GM12865 (cell line): Measurements from ENCODE around the gene TRAPPC11.

Experiments used
- DNase-seq: peaks from one replicate; pipeline ENCODE4 v3.0.0; 2010; ENCODE audit warnings: low read depth
- H3K4me3 ChIP-seq: 2 replicates; pipeline ENCODE4 v1.5.1; 2011; ENCODE audit warnings: mild to moderate bottlenecking, low read depth, low read length, control low read depth
- TF ChIP-seq, protein P1 (sequence below): IDR thresholded peaks from 2 replicates; pipeline ENCODE4 v1.5.1; 2011; ENCODE audit warnings: low read length, control low read depth, low read depth, inconsistent platforms; ENCODE audit not compliant: insufficient read depth; ENCODE audit errors: missing control alignments

Gene TRAPPC11

DNA sequence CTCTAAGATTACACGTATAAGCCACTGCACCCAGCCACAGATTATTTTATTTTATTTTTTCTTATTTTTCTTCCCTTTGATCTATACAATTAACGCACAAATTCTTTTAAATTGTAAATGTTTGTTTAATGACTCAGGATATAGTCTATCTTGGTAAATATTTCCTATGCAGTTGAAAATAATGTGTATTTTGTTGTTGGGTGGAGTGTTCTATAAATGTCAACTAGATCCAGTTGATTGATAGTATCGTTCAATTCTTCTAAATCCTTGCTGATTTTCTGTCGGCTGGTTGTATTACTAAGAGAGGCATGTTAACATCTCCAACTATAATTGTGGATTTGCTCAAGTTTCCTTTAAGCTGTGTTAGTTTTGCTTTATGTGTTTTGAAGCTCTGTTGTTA, 92.0 kb downstream of the TRAPPC11 start:
- no peak for DNase-seq
- TF ChIP-seq, protein P1, sequence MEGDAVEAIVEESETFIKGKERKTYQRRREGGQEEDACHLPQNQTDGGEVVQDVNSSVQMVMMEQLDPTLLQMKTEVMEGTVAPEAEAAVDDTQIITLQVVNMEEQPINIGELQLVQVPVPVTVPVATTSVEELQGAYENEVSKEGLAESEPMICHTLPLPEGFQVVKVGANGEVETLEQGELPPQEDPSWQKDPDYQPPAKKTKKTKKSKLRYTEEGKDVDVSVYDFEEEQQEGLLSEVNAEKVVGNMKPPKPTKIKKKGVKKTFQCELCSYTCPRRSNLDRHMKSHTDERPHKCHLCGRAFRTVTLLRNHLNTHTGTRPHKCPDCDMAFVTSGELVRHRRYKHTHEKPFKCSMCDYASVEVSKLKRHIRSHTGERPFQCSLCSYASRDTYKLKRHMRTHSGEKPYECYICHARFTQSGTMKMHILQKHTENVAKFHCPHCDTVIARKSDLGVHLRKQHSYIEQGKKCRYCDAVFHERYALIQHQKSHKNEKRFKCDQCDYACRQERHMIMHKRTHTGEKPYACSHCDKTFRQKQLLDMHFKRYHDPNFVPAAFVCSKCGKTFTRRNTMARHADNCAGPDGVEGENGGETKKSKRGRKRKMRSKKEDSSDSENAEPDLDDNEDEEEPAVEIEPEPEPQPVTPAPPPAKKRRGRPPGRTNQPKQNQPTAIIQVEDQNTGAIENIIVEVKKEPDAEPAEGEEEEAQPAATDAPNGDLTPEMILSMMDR, result no peak
- no peak overlapping the region for H3K4me3 ChIP-seq

DNA sequence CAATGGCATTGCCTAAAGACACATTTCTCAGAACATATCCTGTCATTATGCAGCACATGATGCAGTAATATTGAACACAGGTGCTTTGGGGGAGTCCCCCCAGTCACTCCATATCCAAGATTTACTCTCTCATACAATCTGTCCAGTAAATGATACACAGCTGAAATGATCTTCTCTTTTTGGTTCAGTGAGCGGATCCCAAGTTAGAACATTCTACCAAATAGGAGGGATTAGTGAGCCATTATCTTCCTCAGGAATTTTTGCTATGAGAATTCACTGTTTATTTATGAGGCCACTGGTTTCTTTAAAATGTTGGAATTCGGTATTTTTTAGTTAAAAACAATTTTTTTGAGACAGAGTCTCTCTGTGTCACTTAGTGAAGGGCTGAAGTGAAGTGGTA, 96.5 kb downstream of the TRAPPC11 start:
- H3K4me3 ChIP-seq, result no peak overlapping the region
- TF ChIP-seq, protein P1, result no peak
- no peak for DNase-seq

DNA sequence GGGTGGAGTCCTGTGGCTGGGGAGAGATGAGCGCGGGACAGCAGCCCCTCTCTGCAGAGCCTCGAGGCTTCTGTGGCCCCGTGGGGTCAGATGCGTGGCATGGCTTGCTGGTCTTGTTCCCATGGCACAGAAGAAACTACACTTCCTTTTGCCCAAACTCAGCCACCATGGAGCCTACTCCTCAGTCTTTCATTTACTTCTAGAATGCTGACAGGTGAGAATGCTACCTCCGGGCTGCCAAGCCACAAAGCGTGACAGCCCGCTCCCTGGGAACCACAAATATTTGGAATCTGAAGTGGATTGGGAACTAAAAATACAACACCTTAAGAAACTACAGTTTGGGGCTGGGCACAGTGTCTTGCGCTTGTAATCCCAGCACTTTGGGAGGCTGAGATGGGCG, 98.0 kb downstream of the TRAPPC11 start:
- no peak for DNase-seq
- no peak overlapping the region for H3K4me3 ChIP-seq
- TF ChIP-seq, protein P1, result no peak

DNA sequence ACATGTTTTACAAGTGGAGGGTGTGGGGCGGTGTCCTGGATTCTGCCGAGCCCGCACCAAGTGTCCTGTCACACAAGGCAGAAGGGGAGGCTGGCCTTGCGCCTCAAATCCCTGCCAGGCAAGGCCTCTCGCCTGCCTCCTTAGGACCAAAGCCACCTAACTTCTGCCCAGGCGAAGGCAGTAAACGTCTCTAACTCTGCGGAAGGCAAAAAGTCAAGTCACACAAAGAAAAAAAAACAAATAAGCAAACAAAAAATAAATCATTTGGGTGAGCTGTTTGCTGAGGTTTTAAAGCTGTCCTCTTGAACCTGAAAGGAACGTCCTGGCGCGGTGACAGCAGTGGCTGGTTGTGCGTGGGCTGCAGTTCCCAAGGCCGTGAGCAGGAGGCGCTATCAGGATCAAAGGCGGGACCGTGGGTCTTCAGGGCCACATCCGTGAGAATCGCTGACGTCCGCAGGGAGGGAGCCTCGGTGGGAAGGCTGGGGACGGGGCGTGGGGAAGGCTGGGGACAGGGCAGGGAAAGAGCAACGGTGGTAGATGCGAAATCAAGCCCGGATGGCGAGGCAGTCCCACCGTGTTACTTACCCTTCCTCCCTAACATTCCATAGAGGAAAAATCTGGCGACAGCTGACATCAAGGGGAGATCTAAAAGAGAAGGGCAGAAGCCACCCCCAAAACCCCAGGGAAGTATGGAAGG, 99.1 kb downstream of the TRAPPC11 start:
- no peak for DNase-seq

DNA sequence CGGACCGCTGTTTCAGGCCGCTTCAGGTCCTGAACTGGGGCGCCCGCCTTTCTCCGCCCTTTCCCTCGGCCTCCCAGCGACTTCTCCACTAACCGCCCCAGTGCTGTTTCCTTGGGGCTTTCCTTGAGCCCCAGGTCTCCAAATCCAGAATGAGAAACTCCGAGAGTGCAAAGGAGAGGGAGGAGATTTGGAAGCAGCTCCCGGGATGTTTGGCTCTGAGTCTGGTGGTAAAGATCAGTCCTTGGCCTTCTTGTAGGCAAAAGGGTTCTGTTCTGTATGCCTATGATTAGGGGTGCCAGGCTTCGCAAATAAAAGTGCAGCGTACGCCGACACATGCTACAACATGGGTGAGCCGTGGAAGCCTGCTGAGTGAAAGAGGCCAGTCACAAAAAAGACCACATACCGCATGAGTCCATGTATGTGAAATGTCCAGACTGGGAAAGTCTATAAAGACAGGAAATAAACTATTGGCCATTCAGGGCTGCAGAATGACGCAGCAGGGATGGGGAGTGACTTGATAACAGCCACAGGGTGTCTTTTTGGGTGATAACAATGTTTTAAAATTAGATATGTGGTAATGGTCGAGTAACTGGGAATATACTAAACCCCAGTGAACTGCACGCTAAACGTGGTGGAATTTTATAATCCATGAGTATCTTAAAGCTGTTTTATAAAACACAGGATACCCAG, 99.8 kb downstream of the TRAPPC11 start:
- H3K4me3 ChIP-seq, result no peak overlapping the region
- DNase-seq, result no peak
- TF ChIP-seq, protein P1, result no peak

More for the DNA sequence above, 99.1 kb downstream of the TRAPPC11 start:
- TF ChIP-seq, protein P1, result no peak
- no peak overlapping the region for H3K4me3 ChIP-seq

DNA sequence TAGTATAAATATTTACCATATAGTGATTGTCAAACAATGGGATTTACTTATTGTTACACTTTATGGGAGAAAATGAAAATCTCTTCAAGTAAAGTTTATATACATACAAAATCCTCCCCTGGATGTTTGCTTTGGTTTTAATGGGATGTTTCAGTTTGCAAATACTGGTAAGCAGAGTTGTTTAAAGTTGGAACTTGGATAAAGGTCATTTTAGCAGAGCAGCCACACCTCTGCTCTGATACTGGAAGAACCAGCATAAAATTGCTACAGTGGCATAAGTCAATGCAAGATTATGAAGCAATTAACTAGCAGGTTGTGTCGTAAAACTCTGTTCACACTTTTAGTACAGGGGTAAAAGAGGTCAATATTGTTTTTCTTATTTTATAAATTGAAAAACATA, 101.2 kb downstream of the TRAPPC11 start:
- TF ChIP-seq, protein P1, result no peak
- H3K4me3 ChIP-seq, result no peak overlapping the region
- no peak for DNase-seq
